ENCODE data around the gene PFKM. TPM values are rescaled to one million over a fixed set of nuclear protein-coding genes. Genes with fewer than 3 reads are reported as not detected.

Gene PFKM
- total and polyA plus RNA-seq, 2 donors (not counting 3 experiments of a cell fraction or from before 2014, with no cell fraction given), result 53.4 to 74.4 TPM

DNA sequence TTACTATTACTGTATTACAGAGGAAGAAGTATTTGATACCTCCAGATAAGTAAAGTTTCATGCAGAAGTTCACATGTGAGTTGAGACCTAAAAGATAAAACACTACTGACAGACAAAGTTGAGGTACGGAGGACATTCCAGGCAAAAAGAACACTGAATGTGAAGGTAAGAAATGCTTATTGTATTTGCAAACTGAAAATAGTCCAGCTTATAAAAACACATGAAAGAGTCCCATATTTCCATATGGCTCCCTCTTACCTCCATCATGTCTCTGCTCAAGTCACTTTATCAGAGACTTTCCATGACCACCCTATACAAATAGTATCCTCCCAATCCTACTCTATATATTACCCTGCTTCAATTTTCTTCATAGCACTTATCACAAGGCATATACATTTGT, 49.1 kb upstream of the PFKM start:
- BruUV-seq (replicated peaks), result no TSS peak
- ChIA-PET CTCF (interaction anchor here (1.2 to 1.9 kb wide), 2 partner anchors 14 to 120 kb away, joined by 3 to 5 read pairs; no protein-coding TSS in a partner anchor), POLR2A (no interaction called here)
- H3K4me3 ChIP-seq (replicated peaks in 1 of 3; ENCODE audit: insufficient read depth in 1 of 3, low read depth in 1 of 3, low read length in 3 of 3), result no peak overlapping the region
- intact Hi-C loops (cut with micrococcal nuclease) (no loop called here), dilution Hi-C loops (cut with MboI; ENCODE audit: extremely low pct_ligation_motif_present, low sequenced_read_pairs) (no loop called here)
- peaks cover 4 to 10% of the 10 kb centered on the region in 2 experiments for H3K36me3 ChIP-seq (ENCODE audit: control insufficient read depth in 2 of 2, extremely low read depth in 1 of 2, insufficient read depth in 2 of 2, low read length in 2 of 2)
- no peaks in the 10 kb centered on the region for H3K9me1 ChIP-seq (replicated peaks; ENCODE audit: control insufficient read depth, extremely low read depth, insufficient read depth, low read length)
- FAIRE-seq (no peak), DNase-seq (ENCODE audit: low read depth, low spot score) (no peak)
- H3K4me1 ChIP-seq (ENCODE audit: control insufficient read depth, extremely low read depth, insufficient read depth, low read length), result no peaks in the 10 kb centered on the region
- no peaks in the 10 kb centered on the region for H4K20me1 ChIP-seq (replicated peaks; ENCODE audit: control insufficient read depth, extremely low read depth, insufficient read depth, low read length)
- no peaks in the 10 kb centered on the region for H3K27me3 ChIP-seq (ENCODE audit: control insufficient read depth in 2 of 2, insufficient read depth in 2 of 2, low read length in 2 of 2)
- TF ChIP-seq EZH2 (IDR thresholded peaks at IDR 0.05; ENCODE audit: borderline replicate concordance, low read depth, low read length, severe bottlenecking), result no peak
- TF ChIP-seq, protein P1, sequence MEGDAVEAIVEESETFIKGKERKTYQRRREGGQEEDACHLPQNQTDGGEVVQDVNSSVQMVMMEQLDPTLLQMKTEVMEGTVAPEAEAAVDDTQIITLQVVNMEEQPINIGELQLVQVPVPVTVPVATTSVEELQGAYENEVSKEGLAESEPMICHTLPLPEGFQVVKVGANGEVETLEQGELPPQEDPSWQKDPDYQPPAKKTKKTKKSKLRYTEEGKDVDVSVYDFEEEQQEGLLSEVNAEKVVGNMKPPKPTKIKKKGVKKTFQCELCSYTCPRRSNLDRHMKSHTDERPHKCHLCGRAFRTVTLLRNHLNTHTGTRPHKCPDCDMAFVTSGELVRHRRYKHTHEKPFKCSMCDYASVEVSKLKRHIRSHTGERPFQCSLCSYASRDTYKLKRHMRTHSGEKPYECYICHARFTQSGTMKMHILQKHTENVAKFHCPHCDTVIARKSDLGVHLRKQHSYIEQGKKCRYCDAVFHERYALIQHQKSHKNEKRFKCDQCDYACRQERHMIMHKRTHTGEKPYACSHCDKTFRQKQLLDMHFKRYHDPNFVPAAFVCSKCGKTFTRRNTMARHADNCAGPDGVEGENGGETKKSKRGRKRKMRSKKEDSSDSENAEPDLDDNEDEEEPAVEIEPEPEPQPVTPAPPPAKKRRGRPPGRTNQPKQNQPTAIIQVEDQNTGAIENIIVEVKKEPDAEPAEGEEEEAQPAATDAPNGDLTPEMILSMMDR (IDR thresholded peaks at IDR 0.05; ENCODE audit: extremely low read depth in 1 of 2, insufficient read depth in 1 of 2, low read depth in 1 of 2, low read length in 2 of 2), result no peak
- no peak for TF ChIP-seq MYC (IDR thresholded peaks at IDR 0.05; ENCODE audit: low read depth, low read length)
- TF ChIP-seq POLR2A (IDR thresholded peaks at IDR 0.05; ENCODE audit: low read depth, low read length), result no peak
- no peak for TF ChIP-seq JUN (IDR thresholded peaks at IDR 0.05; ENCODE audit: borderline replicate concordance, insufficient read depth, insufficient read length, low read depth)
- no peak for TF ChIP-seq FOS (IDR thresholded peaks at IDR 0.05; ENCODE audit: borderline replicate concordance, insufficient read depth, low read length)
- TF ChIP-seq GATA2 (IDR thresholded peaks at IDR 0.05; ENCODE audit: insufficient read depth, insufficient read length, low read depth, low read length), result no peak
- no peak for TF ChIP-seq POLR2AphosphoS5 (IDR thresholded peaks at IDR 0.05; ENCODE audit: insufficient read depth, low read depth, low read length)
- TF ChIP-seq MAX (IDR thresholded peaks at IDR 0.05; ENCODE audit: insufficient read depth, insufficient read length), result no peak
- H2AFZ ChIP-seq (ENCODE audit: low read depth, low read length), result no peak overlapping the region
- no peaks in the 10 kb centered on the region for H3K79me2 ChIP-seq (ENCODE audit: control insufficient read depth, insufficient read depth, low read length)
- H3K9me3 ChIP-seq (replicated peaks; ENCODE audit: control insufficient read depth, insufficient read depth, low read length), result no peaks in the 10 kb centered on the region
- no peak overlapping the region for H3K4me2 ChIP-seq (ENCODE audit: insufficient read depth, low read length)
- H3K9ac ChIP-seq (replicated peaks; ENCODE audit: extremely low read depth, insufficient read depth, low read length), result no peak overlapping the region
- no peak overlapping the region for H3K27ac ChIP-seq (ENCODE audit: insufficient read depth, low read depth, low read length)
